ENCODE measurements around the gene KDM4C.

DNA sequence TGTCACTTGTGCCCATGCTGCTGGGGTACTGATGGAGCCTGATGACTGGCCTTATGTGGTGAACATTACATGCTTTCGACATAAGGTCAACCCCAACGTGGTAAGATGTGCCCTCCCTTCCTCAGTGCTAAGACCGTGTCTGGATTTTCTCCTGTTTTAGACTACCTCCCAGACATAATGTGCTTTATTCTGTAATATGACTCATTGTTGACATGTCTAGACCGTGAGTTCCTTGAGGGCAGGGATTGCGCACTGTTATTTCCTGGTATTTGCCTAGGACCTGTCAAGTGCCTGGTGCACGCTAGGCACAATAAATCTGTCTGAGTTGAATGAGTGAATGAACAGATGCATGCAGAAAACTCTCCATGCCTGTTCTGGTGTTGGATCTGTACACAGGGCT is 346.0 kb downstream of the KDM4C start:
- TF ChIP-seq POLR2AphosphoS5 (IDR thresholded peaks at IDR 0.05; ENCODE audit: borderline replicate concordance, low read depth, low read length) (no peak), EZH2 (IDR thresholded peaks at IDR 0.05) (no peak)

Measured in SK-N-MC (cell line).